Ishikawa (cell line): ENCODE data around the gene CDK11B.

Source experiments
- CEBPB ChIP-seq: IDR thresholded peaks from 2 replicates; pipeline ENCODE4 v1.6.1; 2012
- CREB1 ChIP-seq: IDR thresholded peaks from 2 replicates; pipeline ENCODE4 v1.6.1; 2012; ENCODE audit warnings: low read depth
- EGR1 ChIP-seq: IDR thresholded peaks from 2 replicates; pipeline ENCODE4 v1.6.1; 2012
- EP300 ChIP-seq: IDR thresholded peaks from 2 replicates; pipeline ENCODE4 v1.6.1; 2012; ENCODE audit warnings: borderline replicate concordance
- FOXM1 ChIP-seq: IDR thresholded peaks from 2 replicates; pipeline ENCODE4 v1.6.1; 2012; ENCODE audit warnings: low read depth, borderline replicate concordance
- MAX ChIP-seq: IDR thresholded peaks from 2 replicates; pipeline ENCODE4 v1.6.1; 2012
- NFIC ChIP-seq: IDR thresholded peaks from 2 replicates; pipeline ENCODE4 v1.6.1; 2012
- RAD21 ChIP-seq: IDR thresholded peaks from 2 replicates; pipeline ENCODE4 v1.6.1; 2012; ENCODE audit warnings: low read depth
- REST ChIP-seq: IDR thresholded peaks from 2 replicates; pipeline ENCODE4 v1.6.1; 2012; ENCODE audit warnings: low read depth, mild to moderate bottlenecking
- TAF1 ChIP-seq: IDR thresholded peaks from 2 replicates; pipeline ENCODE4 v1.6.1; 2012; ENCODE audit warnings: low read depth, mild to moderate bottlenecking
- TCF12 ChIP-seq: IDR thresholded peaks from 2 replicates; pipeline ENCODE4 v1.6.1; 2012; ENCODE audit warnings: low read depth
- TEAD4 ChIP-seq: IDR thresholded peaks from 2 replicates; pipeline ENCODE4 v1.6.1; 2012
- USF1 ChIP-seq: IDR thresholded peaks from 2 replicates; pipeline ENCODE4 v1.6.1; 2012
- YY1 ChIP-seq: IDR thresholded peaks from 2 replicates; pipeline ENCODE4 v1.6.1; 2012; ENCODE audit warnings: low read depth
- ZBTB7A ChIP-seq: IDR thresholded peaks from 2 replicates; pipeline ENCODE4 v1.6.1; 2012; ENCODE audit warnings: low read depth

CDK11B gene

GRCh38 chr1:1658583-1659549 lies at the start of gene CDK11B:
Gene CDK11B, minus strand, starts transcription at chr1:1659004. Its CDS starts 1,519 bp downstream, at chr1:1657485.
- TF ChIP-seq TCF12 (peak; percentile 24; the same call in 1 of the 2 replicates), CREB1 (peak; percentile 98), MAX (peak; percentile 46; the same call in 1 of the 2 replicates)

- no peak for TF ChIP-seq NFIC
- no peak for TF ChIP-seq YY1
- TF ChIP-seq TEAD4: no peak
- no peak for TF ChIP-seq RAD21
- TF ChIP-seq EGR1: no peak
- TF ChIP-seq CEBPB: no peak
- no peak for TF ChIP-seq TAF1
- no peak for TF ChIP-seq ZBTB7A
- no peak for TF ChIP-seq TCF12
- no peak for TF ChIP-seq USF1
- no peak for TF ChIP-seq FOXM1
- no peak for TF ChIP-seq EP300
- TF ChIP-seq REST: no peak
- no peak for TF ChIP-seq CREB1
- TF ChIP-seq MAX: no peak
Measured at GRCh38 chr1:1703796-1704195, 45.0 kb upstream of the CDK11B start.

GRCh38 chr1:1692714-1693647 lies 34.2 kb upstream of the CDK11B start, which contains the start of gene SLC35E2B:
Gene SLC35E2B, minus strand, starts transcription at chr1:1692795. Its CDS starts 16,096 bp downstream, at chr1:1676699.
- TF ChIP-seq EGR1 (peak; percentile 46; the same call in 1 of the 2 replicates), MAX (peak; percentile 59), EP300 (peak; percentile 67)

- TF ChIP-seq CREB1 (no peak), TAF1 (no peak), FOXM1 (no peak), MAX (no peak), RAD21 (no peak), TCF12 (no peak), CEBPB (no peak), USF1 (no peak), TEAD4 (no peak), REST (no peak), EP300 (no peak), NFIC (no peak), ZBTB7A (no peak), YY1 (no peak), EGR1 (no peak)
Measured at GRCh38 chr1:1687846-1688245, 29.0 kb upstream of the CDK11B start.
